Epithelial cell of proximal tubule (primary cell): ENCODE data around the gene GAS2L1. TPM values are rescaled to one million over a fixed set of nuclear protein-coding genes. Genes with fewer than 3 reads are reported as not detected.

Experiments used
- DNase-seq: peaks from one replicate; pipeline ENCODE4 v3.0.0-alpha.2; 2011; ENCODE audit warnings: low read depth
- H3K4me3 ChIP-seq: 2 replicates; pipeline ENCODE4 v1.5.1; 2011; ENCODE audit warnings: low read depth, mild to moderate bottlenecking, low read length
- CTCF ChIP-seq: conservative IDR thresholded peaks from 2 replicates; pipeline ENCODE4 v1.5.1; 2012; ENCODE audit warnings: low read depth, mild to moderate bottlenecking, low read length
- total RNA-seq: library from RNA; depleted of rRNA; stranded (reverse); fragments of >200 nt; gene quantifications from 2 replicates; pipeline ENCODE4 v1.2.3, GENCODE V29; 2015

The GAS2L1 gene
- total RNA-seq, 1 donor from 2014 or later: 31.4 TPM

GRCh38 chr22:29268511-29269229 is 37.8 kb upstream of the GAS2L1 start:
- H3K4me3 ChIP-seq: peak overlapping the region; percentile 79
- DNase-seq: no peak

GRCh38 chr22:29269230-29269604 is 37.2 kb upstream of the GAS2L1 start:
- peak overlapping the region; percentile 79 for H3K4me3 ChIP-seq
- TF ChIP-seq CTCF: no peak
- DNase-seq: no peak

More at GRCh38 chr22:29268511-29269229, 37.8 kb upstream of the GAS2L1 start:
- no peak for TF ChIP-seq CTCF

- DNase-seq: no peak
- H3K4me3 ChIP-seq: peak overlapping the region; percentile 79
- TF ChIP-seq CTCF: no peak
Observed at GRCh38 chr22:29269731-29270474, 36.5 kb upstream of the GAS2L1 start.

- DNase-seq: no peak
- no peak for TF ChIP-seq CTCF
Observed at GRCh38 chr22:29270475-29271271, 35.8 kb upstream of the GAS2L1 start.

GRCh38 chr22:29272624-29273023 is 33.8 kb upstream of the GAS2L1 start:
- no peak for TF ChIP-seq CTCF
- no peak for DNase-seq
- H3K4me3 ChIP-seq: no peak overlapping the region

More at GRCh38 chr22:29270475-29271271, 35.8 kb upstream of the GAS2L1 start:
- peak overlapping the region; percentile 79 for H3K4me3 ChIP-seq

- no peak for DNase-seq
- TF ChIP-seq CTCF: no peak
- H3K4me3 ChIP-seq: no peak overlapping the region
Observed at GRCh38 chr22:29275167-29275566, 31.3 kb upstream of the GAS2L1 start.
